Body of pancreas (tissue), 4 donors: ENCODE results near the gene HABP4.

Experiments
- POLR2A ChIP-seq, 3 donors: fragments of 450-650 bp; IDR thresholded peaks; one replicate each; pipeline ENCODE4 v1.6.1; 2016; ENCODE audit warnings: antibody characterized with exemption in 3 of 3, mild to moderate bottlenecking in 2 of 3
- TF ChIP-seq, protein P1 (sequence below), 7 experiments: fragments of 450-650 bp in 4 of 7; fragments of 200-600 bp in 3 of 7; sonication (generic) in 3 of 7; IDR thresholded peaks; one replicate each; pipeline ENCODE4 v1.5.1; 2016 to 2019; ENCODE audit warnings: antibody characterized with exemption in 7 of 7

DNA sequence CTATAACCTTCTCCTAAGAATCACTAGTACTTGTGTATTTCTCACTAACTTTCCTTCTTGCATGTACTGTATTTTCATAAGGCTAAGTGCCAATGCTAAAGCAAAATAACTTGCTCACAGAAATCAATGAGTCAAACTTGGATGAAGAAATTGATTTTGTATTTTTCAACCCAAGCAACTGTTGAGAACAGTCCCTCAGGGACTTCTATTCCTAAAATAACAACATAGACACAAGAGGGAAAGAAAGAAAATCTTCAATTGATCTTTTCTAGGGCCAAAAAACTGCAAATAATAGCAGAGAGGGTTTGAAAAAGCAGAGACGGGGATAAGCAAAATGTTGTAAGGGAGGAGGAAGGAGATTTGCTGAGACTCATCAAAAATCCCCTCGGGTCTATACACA, 69.8 kb downstream of the HABP4 start:
- TF ChIP-seq, protein P1, sequence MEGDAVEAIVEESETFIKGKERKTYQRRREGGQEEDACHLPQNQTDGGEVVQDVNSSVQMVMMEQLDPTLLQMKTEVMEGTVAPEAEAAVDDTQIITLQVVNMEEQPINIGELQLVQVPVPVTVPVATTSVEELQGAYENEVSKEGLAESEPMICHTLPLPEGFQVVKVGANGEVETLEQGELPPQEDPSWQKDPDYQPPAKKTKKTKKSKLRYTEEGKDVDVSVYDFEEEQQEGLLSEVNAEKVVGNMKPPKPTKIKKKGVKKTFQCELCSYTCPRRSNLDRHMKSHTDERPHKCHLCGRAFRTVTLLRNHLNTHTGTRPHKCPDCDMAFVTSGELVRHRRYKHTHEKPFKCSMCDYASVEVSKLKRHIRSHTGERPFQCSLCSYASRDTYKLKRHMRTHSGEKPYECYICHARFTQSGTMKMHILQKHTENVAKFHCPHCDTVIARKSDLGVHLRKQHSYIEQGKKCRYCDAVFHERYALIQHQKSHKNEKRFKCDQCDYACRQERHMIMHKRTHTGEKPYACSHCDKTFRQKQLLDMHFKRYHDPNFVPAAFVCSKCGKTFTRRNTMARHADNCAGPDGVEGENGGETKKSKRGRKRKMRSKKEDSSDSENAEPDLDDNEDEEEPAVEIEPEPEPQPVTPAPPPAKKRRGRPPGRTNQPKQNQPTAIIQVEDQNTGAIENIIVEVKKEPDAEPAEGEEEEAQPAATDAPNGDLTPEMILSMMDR (IDR thresholded peaks at IDR 0.05), result no peak
- TF ChIP-seq POLR2A (IDR thresholded peaks at IDR 0.05), result no peak
